ENCODE measurements around the gene REXO1.

REXO1 gene

GRCh38 chr19:1865172-1866010 lies 17.1 kb upstream of the REXO1 start:
- TF ChIP-seq FOXP2 (optimal IDR thresholded peaks at IDR 0.05; ENCODE audit: borderline replicate concordance, extremely low read depth, extremely low read length, insufficient read depth) (no peak), POLR2AphosphoS5 (IDR thresholded peaks at IDR 0.05; ENCODE audit: low read depth, low read length) (no peak), TAF1 (IDR thresholded peaks at IDR 0.05; ENCODE audit: borderline replicate concordance, insufficient read depth, low read length) (no peak), SIN3A (IDR thresholded peaks at IDR 0.05; ENCODE audit: borderline replicate concordance, insufficient read depth, low read length) (no peak)
- TF ChIP-seq, protein P1, sequence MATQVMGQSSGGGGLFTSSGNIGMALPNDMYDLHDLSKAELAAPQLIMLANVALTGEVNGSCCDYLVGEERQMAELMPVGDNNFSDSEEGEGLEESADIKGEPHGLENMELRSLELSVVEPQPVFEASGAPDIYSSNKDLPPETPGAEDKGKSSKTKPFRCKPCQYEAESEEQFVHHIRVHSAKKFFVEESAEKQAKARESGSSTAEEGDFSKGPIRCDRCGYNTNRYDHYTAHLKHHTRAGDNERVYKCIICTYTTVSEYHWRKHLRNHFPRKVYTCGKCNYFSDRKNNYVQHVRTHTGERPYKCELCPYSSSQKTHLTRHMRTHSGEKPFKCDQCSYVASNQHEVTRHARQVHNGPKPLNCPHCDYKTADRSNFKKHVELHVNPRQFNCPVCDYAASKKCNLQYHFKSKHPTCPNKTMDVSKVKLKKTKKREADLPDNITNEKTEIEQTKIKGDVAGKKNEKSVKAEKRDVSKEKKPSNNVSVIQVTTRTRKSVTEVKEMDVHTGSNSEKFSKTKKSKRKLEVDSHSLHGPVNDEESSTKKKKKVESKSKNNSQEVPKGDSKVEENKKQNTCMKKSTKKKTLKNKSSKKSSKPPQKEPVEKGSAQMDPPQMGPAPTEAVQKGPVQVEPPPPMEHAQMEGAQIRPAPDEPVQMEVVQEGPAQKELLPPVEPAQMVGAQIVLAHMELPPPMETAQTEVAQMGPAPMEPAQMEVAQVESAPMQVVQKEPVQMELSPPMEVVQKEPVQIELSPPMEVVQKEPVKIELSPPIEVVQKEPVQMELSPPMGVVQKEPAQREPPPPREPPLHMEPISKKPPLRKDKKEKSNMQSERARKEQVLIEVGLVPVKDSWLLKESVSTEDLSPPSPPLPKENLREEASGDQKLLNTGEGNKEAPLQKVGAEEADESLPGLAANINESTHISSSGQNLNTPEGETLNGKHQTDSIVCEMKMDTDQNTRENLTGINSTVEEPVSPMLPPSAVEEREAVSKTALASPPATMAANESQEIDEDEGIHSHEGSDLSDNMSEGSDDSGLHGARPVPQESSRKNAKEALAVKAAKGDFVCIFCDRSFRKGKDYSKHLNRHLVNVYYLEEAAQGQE (IDR thresholded peaks at IDR 0.05; ENCODE audit: insufficient read depth in 1 of 2, low read depth in 2 of 2, low read length in 2 of 2) = no peak

GRCh38 chr19:1864480-1865171 lies 16.3 kb upstream of the REXO1 start:
- TF ChIP-seq SIN3A (IDR thresholded peaks at IDR 0.05; ENCODE audit: borderline replicate concordance, insufficient read depth, low read length) (no peak), FOXP2 (optimal IDR thresholded peaks at IDR 0.05; ENCODE audit: borderline replicate concordance, extremely low read depth, extremely low read length, insufficient read depth) (peak; percentile 94)

DNA sequence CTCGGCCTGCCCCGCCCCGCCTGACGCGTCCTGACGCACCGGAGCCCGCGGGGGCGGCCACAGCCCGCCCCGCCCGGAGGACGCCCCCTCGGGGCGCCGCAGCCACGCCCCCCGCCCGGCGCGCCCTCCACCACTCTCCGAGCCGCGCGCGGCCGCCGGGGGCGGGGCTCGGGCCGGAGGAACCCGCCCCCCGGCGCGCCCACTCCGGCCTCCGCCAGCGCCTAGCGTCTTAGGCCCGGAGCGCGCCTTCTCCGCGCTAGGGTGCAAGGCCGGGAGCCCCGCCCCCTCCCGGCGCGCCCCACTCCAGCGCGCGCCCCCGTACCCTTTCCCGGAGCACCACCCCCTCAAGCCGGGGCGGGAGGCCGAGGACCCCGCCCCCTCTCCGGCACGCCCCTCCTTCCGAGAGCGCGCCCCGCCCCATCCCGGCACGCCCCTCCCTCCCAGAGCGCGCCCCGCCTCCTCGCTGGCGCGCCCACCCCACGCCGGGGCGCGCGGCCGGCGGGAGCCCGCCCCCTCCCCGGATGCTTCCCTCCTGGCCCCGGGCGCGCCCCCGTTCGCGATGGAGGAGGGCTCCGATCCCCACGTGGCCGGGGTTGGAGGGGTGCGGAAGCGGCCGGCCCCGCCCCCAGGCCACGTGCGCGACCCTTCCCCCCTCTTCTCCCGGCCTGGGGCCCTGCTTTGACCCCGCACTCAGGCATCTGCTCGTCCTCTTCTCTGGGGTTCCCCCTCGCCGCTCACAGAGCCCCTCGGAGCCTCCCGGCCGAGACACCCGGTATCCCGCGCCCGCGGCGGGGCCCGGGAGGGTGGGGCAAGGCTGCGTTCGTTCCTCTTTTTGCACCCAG lies 15.6 kb upstream of the REXO1 start:
- TF ChIP-seq TAF1 (IDR thresholded peaks at IDR 0.05; ENCODE audit: borderline replicate concordance, insufficient read depth, low read length) (no peak), POLR2AphosphoS5 (IDR thresholded peaks at IDR 0.05; ENCODE audit: low read depth, low read length) (0 out of 2 replicates have a peak, but pooled peaks have one; percentile 34), SIN3A (IDR thresholded peaks at IDR 0.05; ENCODE audit: borderline replicate concordance, insufficient read depth, low read length) (peak; percentile 96; the same call in 1 of the 2 replicates), FOXP2 (optimal IDR thresholded peaks at IDR 0.05; ENCODE audit: borderline replicate concordance, extremely low read depth, extremely low read length, insufficient read depth) (no peak)
- TF ChIP-seq, protein P1 (IDR thresholded peaks at IDR 0.05; ENCODE audit: insufficient read depth in 1 of 2, low read depth in 2 of 2, low read length in 2 of 2) = no peak

- TF ChIP-seq FOXP2 (optimal IDR thresholded peaks at IDR 0.05; ENCODE audit: borderline replicate concordance, extremely low read depth, extremely low read length, insufficient read depth) (no peak), SIN3A (IDR thresholded peaks at IDR 0.05; ENCODE audit: borderline replicate concordance, insufficient read depth, low read length) (no peak), TAF1 (IDR thresholded peaks at IDR 0.05; ENCODE audit: borderline replicate concordance, insufficient read depth, low read length) (no peak), POLR2AphosphoS5 (IDR thresholded peaks at IDR 0.05; ENCODE audit: low read depth, low read length) (no peak)
- TF ChIP-seq, protein P1 (IDR thresholded peaks at IDR 0.05; ENCODE audit: insufficient read depth in 1 of 2, low read depth in 2 of 2, low read length in 2 of 2) = no peak
Measured at GRCh38 chr19:1863328-1863637, 15.0 kb upstream of the REXO1 start, which contains the start of gene KLF16. KLF16 (minus strand) TSS chr19:1863579; CDS start chr19:1863497, 82 bp downstream.

Measured in PFSK-1 (cell line).